GM12891 (cell line): Measurements from ENCODE around the gene QSOX2.

Experiments used
- DNase-seq: peaks from one replicate; pipeline ENCODE4 v3.0.0; 2011; ENCODE audit warnings: low spot score; ENCODE audit not compliant: insufficient read length
- FAIRE-seq: peaks from 2 replicates; lab custom pipeline; 2011; peaks lifted over from hg19 to GRCh38; lab: Jason Lieb, UNC
- PAX5 ChIP-seq: IDR thresholded peaks from 2 replicates; pipeline ENCODE4 v1.6.1; 2011; ENCODE audit warnings: low read length, moderate library complexity, mild to moderate bottlenecking; ENCODE audit not compliant: insufficient read depth, severe bottlenecking
- POLR2A ChIP-seq: IDR thresholded peaks from 2 replicates; pipeline ENCODE4 v1.6.1; 2011; ENCODE audit warnings: low read depth, low read length, control low read depth
- POLR2AphosphoS5 ChIP-seq: IDR thresholded peaks from 2 replicates; pipeline ENCODE4 v1.6.1; 2011; ENCODE audit warnings: low read depth, low read length, control low read depth
- POU2F2 ChIP-seq: IDR thresholded peaks from 2 replicates; pipeline ENCODE4 v1.6.1; 2011; ENCODE audit warnings: low read depth, mild to moderate bottlenecking, control low read depth, low read length, moderate library complexity
- SPI1 ChIP-seq: IDR thresholded peaks from 2 replicates; pipeline ENCODE4 v1.6.1; 2011; ENCODE audit warnings: low read depth, low read length, control low read depth
- TAF1 ChIP-seq: IDR thresholded peaks from 2 replicates; pipeline ENCODE4 v1.6.1; 2011; ENCODE audit warnings: low read depth, low read length, control low read depth

Gene QSOX2

GRCh38 chr9:136199391-136200288 lies 46.0 kb downstream of the QSOX2 start:
- DNase-seq (no peak), FAIRE-seq (no peak)
- TF ChIP-seq POU2F2 (no peak), PAX5 (no peak), SPI1 (no peak), TAF1 (no peak), POLR2A (no peak), POLR2AphosphoS5 (no peak)

GRCh38 chr9:136198605-136199083 lies 47.0 kb downstream of the QSOX2 start:
- FAIRE-seq (no peak), DNase-seq (no peak)

GRCh38 chr9:136197930-136198604 lies 47.5 kb downstream of the QSOX2 start:
- TF ChIP-seq TAF1 (no peak), POU2F2 (no peak), POLR2A (no peak), PAX5 (no peak), SPI1 (no peak), POLR2AphosphoS5 (no peak)
- FAIRE-seq (no peak), DNase-seq (no peak)

More at GRCh38 chr9:136198605-136199083, 47.0 kb downstream of the QSOX2 start:
- TF ChIP-seq TAF1 (no peak), PAX5 (no peak), POU2F2 (no peak), POLR2A (no peak), POLR2AphosphoS5 (no peak)

GRCh38 chr9:136197084-136197875 lies 48.3 kb downstream of the QSOX2 start:
- no peak for FAIRE-seq
- TF ChIP-seq PAX5 = no peak
- no peak for TF ChIP-seq POLR2A
- TF ChIP-seq POU2F2 = no peak
- no peak for TF ChIP-seq POLR2AphosphoS5
- no peak for DNase-seq

GRCh38 chr9:136196404-136197083 lies 49.1 kb downstream of the QSOX2 start:
- FAIRE-seq = no peak
- DNase-seq = no peak

GRCh38 chr9:136194540-136194939 lies 51.1 kb downstream of the QSOX2 start:
- no peak for FAIRE-seq
- DNase-seq = no peak
- TF ChIP-seq PAX5 = no peak
- no peak for TF ChIP-seq POU2F2
- TF ChIP-seq TAF1 = no peak
- no peak for TF ChIP-seq SPI1
- no peak for TF ChIP-seq POLR2AphosphoS5
- no peak for TF ChIP-seq POLR2A

More at GRCh38 chr9:136196404-136197083, 49.1 kb downstream of the QSOX2 start:
- no peak for TF ChIP-seq PAX5
- no peak for TF ChIP-seq POU2F2
- no peak for TF ChIP-seq POLR2A
- TF ChIP-seq POLR2AphosphoS5 = no peak
- TF ChIP-seq SPI1 = no peak
- no peak for TF ChIP-seq TAF1

GRCh38 chr9:136193891-136194279 lies 51.7 kb downstream of the QSOX2 start:
- no peak for FAIRE-seq
- no peak for DNase-seq
- TF ChIP-seq POU2F2 = no peak
- no peak for TF ChIP-seq TAF1
- no peak for TF ChIP-seq SPI1
- no peak for TF ChIP-seq POLR2A
- no peak for TF ChIP-seq POLR2AphosphoS5
- no peak for TF ChIP-seq PAX5

GRCh38 chr9:136193127-136193890 lies 52.3 kb downstream of the QSOX2 start:
- no peak for TF ChIP-seq TAF1
- no peak for TF ChIP-seq SPI1
- TF ChIP-seq PAX5 = no peak
- TF ChIP-seq POU2F2 = no peak
- TF ChIP-seq POLR2A = no peak
- TF ChIP-seq POLR2AphosphoS5 = no peak
- FAIRE-seq (no peak), DNase-seq (no peak)
